Astrocyte (in vitro differentiated cells and primary cell): ENCODE measurements around the gene TMEM269. TPM values are rescaled to one million over a fixed set of nuclear protein-coding genes. Genes with fewer than 3 reads are reported as not detected.

Experiments used
- DNase-seq: peaks from one replicate; pipeline ENCODE4 v3.0.0-alpha.2; 2010; ENCODE audit warnings: low read depth
- FAIRE-seq: peaks from 2 replicates; lab custom pipeline; 2011; peaks lifted over from hg19 to GRCh38; lab: Jason Lieb, UNC
- H2AFZ ChIP-seq: 2 replicates; pipeline ENCODE4 v1.6.0; 2012; ENCODE audit warnings: low read depth, low read length, inconsistent platforms
- H3K27ac ChIP-seq: 2 replicates; pipeline ENCODE4 v1.5.1; 2011; ENCODE audit warnings: low read depth, low read length, inconsistent platforms
- H3K27me3 ChIP-seq: 2 replicates; pipeline ENCODE4 v1.6.0; 2011; ENCODE audit warnings: low read length, inconsistent platforms; ENCODE audit not compliant: insufficient read depth
- H3K36me3 ChIP-seq: 2 replicates; pipeline ENCODE4 v1.5.1; 2011; ENCODE audit warnings: low read length, inconsistent platforms; ENCODE audit not compliant: insufficient read depth
- H3K4me1 ChIP-seq: 2 replicates; pipeline ENCODE4 v1.5.1; 2011; ENCODE audit warnings: low read length, inconsistent platforms; ENCODE audit not compliant: insufficient read depth
- H3K4me2 ChIP-seq: 2 replicates; pipeline ENCODE4 v1.6.0; 2012; ENCODE audit warnings: low read length, inconsistent platforms
- H3K4me3 ChIP-seq: 2 replicates; pipeline ENCODE4 v1.5.1; 2011; ENCODE audit warnings: low read depth, mild to moderate bottlenecking, low read length, inconsistent platforms; ENCODE audit not compliant: insufficient read depth
- H3K79me2 ChIP-seq: 2 replicates; pipeline ENCODE4 v1.6.0; 2012; ENCODE audit warnings: mild to moderate bottlenecking, low read length, inconsistent platforms; ENCODE audit not compliant: insufficient read depth
- H3K9ac ChIP-seq: 2 replicates; pipeline ENCODE4 v1.6.0; 2012; ENCODE audit warnings: mild to moderate bottlenecking, low read length, inconsistent platforms
- H3K9me3 ChIP-seq: 2 replicates; pipeline ENCODE4 v1.5.1; 2012; ENCODE audit warnings: low read depth, mild to moderate bottlenecking, low read length, inconsistent platforms; ENCODE audit not compliant: insufficient read depth
- H4K20me1 ChIP-seq: 2 replicates; pipeline ENCODE4 v1.6.0; 2012; ENCODE audit warnings: low read length, inconsistent platforms; ENCODE audit not compliant: insufficient read depth
- H3K27ac Mint-ChIP-seq: one replicate; pipeline ENCODE4 v1.8.0; 2021; ENCODE audit warnings: mild to moderate bottlenecking, mixed read lengths; ENCODE audit not compliant: unreplicated experiment
- H3K27me3 Mint-ChIP-seq: one replicate; pipeline ENCODE4 v1.8.0; 2021; ENCODE audit warnings: low read depth, mixed read lengths; ENCODE audit not compliant: unreplicated experiment
- H3K36me3 Mint-ChIP-seq: one replicate; pipeline ENCODE4 v1.8.0; 2021; ENCODE audit warnings: low read depth, mixed read lengths; ENCODE audit not compliant: unreplicated experiment
- H3K4me1 Mint-ChIP-seq: one replicate; pipeline ENCODE4 v1.8.0; 2021; ENCODE audit warnings: low read depth, mixed read lengths; ENCODE audit not compliant: unreplicated experiment
- H3K4me3 Mint-ChIP-seq: one replicate; pipeline ENCODE4 v1.8.0; 2021; ENCODE audit warnings: mild to moderate bottlenecking, moderate library complexity, mixed read lengths; ENCODE audit not compliant: unreplicated experiment
- H3K9me3 Mint-ChIP-seq: one replicate; pipeline ENCODE4 v1.8.0; 2021; ENCODE audit warnings: mild to moderate bottlenecking, mixed read lengths; ENCODE audit not compliant: unreplicated experiment
- EZH2 ChIP-seq: IDR thresholded peaks from 2 replicates; pipeline ENCODE4 v1.6.1; 2012; ENCODE audit warnings: mild to moderate bottlenecking, low read length, inconsistent platforms; ENCODE audit not compliant: insufficient read depth
- total RNA-seq: library from RNA; stranded (reverse); gene quantifications from 2 replicates; pipeline ENCODE4 v1.2.1, GENCODE V29; 2021
- TF ChIP-seq, protein P1 (sequence below): IDR thresholded peaks from 2 replicates; pipeline ENCODE4 v1.5.1; 2011; ENCODE audit warnings: low read depth, mild to moderate bottlenecking, inconsistent platforms, low read length, moderate library complexity; ENCODE audit not compliant: insufficient read depth

The TMEM269 gene
- total RNA-seq, 1 donor from 2014 or later, result 0.09 TPM

DNA sequence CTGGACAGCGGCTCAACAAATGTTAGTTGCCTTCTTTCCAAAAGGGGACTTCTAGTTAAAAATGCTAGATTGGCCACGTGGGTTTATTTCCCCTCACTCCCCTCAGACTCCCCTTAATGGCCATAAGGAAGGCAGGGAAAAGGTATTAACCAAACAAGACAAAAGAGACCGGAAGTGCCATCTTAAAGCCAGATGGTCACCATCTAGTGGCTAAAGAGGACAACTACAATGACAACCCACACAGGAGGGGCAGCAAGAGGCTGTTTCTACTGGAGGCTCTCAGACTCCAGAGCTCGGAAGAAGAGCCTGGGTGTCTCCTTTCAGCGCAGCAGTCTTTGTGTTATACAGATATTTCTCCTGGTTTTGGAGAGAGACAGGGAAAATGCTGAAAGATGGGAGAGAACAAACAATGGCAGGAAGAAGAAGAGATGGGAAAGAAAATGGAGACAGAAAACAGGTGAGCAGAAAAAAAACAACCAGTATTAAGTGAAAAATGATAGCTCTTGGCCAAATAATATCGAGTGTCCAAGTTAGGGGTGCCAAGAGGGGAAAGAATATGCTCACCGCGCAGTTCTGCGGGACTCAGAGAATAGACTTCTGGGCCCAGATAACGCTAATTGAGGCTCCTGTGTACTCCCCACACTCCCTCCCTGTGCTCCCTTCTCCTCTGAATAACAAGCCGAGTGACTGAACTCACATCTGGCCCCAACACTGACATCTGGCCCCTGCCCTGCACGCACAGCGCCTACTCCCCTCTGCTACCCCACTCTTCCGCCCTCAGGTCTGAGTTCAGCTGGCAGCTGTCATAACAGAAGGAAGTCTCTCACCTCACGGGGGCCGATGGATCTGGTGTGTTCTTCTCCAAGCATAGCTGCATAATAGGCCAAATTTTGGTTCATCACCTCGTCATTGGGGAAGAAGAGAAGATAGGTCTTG is 27.6 kb upstream of the TMEM269 start:
- H3K4me1 Mint-ChIP-seq, result peaks cover 5% of the 10 kb centered on the region
- H3K27me3 Mint-ChIP-seq, result no peaks in the 10 kb centered on the region
- peaks cover 49% of the 10 kb centered on the region for H3K36me3 Mint-ChIP-seq
- Histone ChIP-seq H3K4me1 (no peaks in the 10 kb centered on the region), H3K4me2 (no peak overlapping the region), H3K36me3 (peaks cover 68% of the 10 kb centered on the region), H2AFZ (no peak overlapping the region), H3K79me2 (peaks cover 3% of the 10 kb centered on the region), H3K27me3 (no peaks in the 10 kb centered on the region), H3K27ac (no peak overlapping the region), H4K20me1 (peaks cover 77% of the 10 kb centered on the region), H3K9ac (no peak overlapping the region), H3K4me3 (no peak overlapping the region), H3K9me3 (no peaks in the 10 kb centered on the region)
- TF ChIP-seq, protein P1, sequence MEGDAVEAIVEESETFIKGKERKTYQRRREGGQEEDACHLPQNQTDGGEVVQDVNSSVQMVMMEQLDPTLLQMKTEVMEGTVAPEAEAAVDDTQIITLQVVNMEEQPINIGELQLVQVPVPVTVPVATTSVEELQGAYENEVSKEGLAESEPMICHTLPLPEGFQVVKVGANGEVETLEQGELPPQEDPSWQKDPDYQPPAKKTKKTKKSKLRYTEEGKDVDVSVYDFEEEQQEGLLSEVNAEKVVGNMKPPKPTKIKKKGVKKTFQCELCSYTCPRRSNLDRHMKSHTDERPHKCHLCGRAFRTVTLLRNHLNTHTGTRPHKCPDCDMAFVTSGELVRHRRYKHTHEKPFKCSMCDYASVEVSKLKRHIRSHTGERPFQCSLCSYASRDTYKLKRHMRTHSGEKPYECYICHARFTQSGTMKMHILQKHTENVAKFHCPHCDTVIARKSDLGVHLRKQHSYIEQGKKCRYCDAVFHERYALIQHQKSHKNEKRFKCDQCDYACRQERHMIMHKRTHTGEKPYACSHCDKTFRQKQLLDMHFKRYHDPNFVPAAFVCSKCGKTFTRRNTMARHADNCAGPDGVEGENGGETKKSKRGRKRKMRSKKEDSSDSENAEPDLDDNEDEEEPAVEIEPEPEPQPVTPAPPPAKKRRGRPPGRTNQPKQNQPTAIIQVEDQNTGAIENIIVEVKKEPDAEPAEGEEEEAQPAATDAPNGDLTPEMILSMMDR, result peak; percentile 72
- no peak for TF ChIP-seq EZH2
- FAIRE-seq (peak; percentile 80), DNase-seq (peak; percentile 44)
- H3K27ac Mint-ChIP-seq, result peak overlapping the region; percentile 74
- H3K9me3 Mint-ChIP-seq, result peaks cover 2% of the 10 kb centered on the region
- no peak overlapping the region for H3K4me3 Mint-ChIP-seq

DNA sequence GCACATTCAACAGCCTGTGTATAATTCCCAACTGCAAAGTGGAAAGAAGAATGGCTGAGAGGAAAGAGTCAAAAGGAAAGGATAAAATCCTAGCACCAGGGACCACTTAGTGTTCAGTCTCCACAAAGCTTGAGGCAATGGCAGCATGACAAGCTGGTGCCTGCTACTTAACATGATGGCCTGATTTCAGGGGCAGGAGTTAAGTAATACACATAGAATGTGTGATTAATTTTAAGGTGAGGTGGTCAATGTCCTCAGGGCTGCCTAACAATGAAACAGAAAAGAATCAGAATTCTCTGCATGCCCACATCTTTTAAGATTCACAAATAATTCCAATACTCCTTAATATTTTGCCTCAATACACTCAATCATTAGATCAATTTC is 26.9 kb upstream of the TMEM269 start:
- Histone ChIP-seq H3K27ac (no peak overlapping the region), H2AFZ (no peak overlapping the region), H3K4me2 (no peak overlapping the region), H3K9ac (no peak overlapping the region), H3K27me3 (no peaks in the 10 kb centered on the region), H3K4me1 (no peaks in the 10 kb centered on the region), H3K9me3 (no peaks in the 10 kb centered on the region), H4K20me1 (peaks cover 77% of the 10 kb centered on the region), H3K36me3 (peaks cover 67% of the 10 kb centered on the region), H3K4me3 (no peak overlapping the region), H3K79me2 (peaks cover 10% of the 10 kb centered on the region)
- Mint-ChIP-seq H3K4me1 (peaks cover 5% of the 10 kb centered on the region), H3K36me3 (peaks cover 44% of the 10 kb centered on the region), H3K9me3 (peaks cover 2% of the 10 kb centered on the region), H3K27ac (no peak overlapping the region), H3K4me3 (no peak overlapping the region), H3K27me3 (no peaks in the 10 kb centered on the region)
- FAIRE-seq, result no peak
- DNase-seq, result no peak
- TF ChIP-seq EZH2, result no peak
- TF ChIP-seq, protein P1, result no peak

DNA sequence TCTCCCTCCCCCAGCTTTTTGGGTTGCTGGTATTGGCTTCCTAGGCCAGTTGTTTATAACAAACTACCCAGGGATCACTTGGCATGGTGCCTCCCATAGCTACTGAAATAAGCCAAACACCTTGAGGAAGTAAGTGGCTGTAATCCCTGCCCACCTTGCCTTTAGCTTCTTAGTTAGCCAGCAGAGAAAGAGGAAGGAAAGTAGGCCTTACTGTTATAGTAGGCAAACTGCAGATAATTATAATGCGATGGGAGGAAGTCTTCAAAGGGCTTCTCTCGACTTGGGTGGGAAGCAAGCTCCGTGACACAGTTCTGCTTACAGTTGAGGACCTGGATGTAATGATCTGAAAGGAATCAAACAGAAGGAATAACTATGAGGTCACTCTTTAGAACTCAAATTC is 26.1 kb upstream of the TMEM269 start:
- H3K9ac ChIP-seq, result no peak overlapping the region
- DNase-seq (no peak), FAIRE-seq (no peak)
- no peak overlapping the region for H3K27ac ChIP-seq
- TF ChIP-seq, protein P1, result no peak
- TF ChIP-seq EZH2, result no peak
- peaks cover 61% of the 10 kb centered on the region for H3K36me3 ChIP-seq
- peaks cover 38% of the 10 kb centered on the region for H3K36me3 Mint-ChIP-seq
- no peaks in the 10 kb centered on the region for H3K9me3 ChIP-seq
- H3K4me3 ChIP-seq, result no peak overlapping the region
- H2AFZ ChIP-seq, result no peak overlapping the region
- no peaks in the 10 kb centered on the region for H3K27me3 Mint-ChIP-seq
- no peaks in the 10 kb centered on the region for H3K27me3 ChIP-seq
- H3K27ac Mint-ChIP-seq, result no peak overlapping the region
- peaks cover 17% of the 10 kb centered on the region for H3K79me2 ChIP-seq
- peaks cover 80% of the 10 kb centered on the region for H4K20me1 ChIP-seq
- H3K9me3 Mint-ChIP-seq, result peaks cover 2% of the 10 kb centered on the region
- no peaks in the 10 kb centered on the region for H3K4me1 ChIP-seq
- peaks cover 7% of the 10 kb centered on the region for H3K4me1 Mint-ChIP-seq
- no peak overlapping the region for H3K4me3 Mint-ChIP-seq
- no peak overlapping the region for H3K4me2 ChIP-seq
